EH (cell line): ENCODE results near the gene MEIS1.
"Not testable (repeated sequence)": the region's sequence is repeated elsewhere in the genome, so short reads cannot be mapped to it uniquely, and the experiment has no call there.

Source experiments
- DNase-seq: peaks from one replicate; pipeline ENCODE4 v3.0.0-alpha.2; 2015; ENCODE audit warnings: low read depth

The MEIS1 gene

DNA sequence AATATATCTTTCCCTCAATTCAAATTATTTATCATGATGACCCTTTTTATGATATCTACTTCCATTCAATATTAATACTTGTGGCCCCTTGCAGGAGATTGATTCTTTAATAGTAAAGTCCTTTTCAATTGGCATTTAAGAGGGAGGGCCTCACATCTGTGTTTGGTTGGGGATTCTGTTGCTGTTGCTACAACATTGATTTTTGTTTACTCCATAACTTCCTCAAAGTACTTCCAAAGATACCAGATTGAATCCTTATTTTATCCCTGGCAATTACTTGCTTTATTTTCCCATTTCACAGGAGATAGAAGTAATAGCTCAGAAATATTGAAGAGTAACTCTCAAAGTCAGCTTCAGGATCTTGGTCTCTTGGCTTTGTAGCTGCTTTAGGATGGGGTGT, 32.8 kb downstream of the MEIS1 start:
- DNase-seq, result no peak

DNA sequence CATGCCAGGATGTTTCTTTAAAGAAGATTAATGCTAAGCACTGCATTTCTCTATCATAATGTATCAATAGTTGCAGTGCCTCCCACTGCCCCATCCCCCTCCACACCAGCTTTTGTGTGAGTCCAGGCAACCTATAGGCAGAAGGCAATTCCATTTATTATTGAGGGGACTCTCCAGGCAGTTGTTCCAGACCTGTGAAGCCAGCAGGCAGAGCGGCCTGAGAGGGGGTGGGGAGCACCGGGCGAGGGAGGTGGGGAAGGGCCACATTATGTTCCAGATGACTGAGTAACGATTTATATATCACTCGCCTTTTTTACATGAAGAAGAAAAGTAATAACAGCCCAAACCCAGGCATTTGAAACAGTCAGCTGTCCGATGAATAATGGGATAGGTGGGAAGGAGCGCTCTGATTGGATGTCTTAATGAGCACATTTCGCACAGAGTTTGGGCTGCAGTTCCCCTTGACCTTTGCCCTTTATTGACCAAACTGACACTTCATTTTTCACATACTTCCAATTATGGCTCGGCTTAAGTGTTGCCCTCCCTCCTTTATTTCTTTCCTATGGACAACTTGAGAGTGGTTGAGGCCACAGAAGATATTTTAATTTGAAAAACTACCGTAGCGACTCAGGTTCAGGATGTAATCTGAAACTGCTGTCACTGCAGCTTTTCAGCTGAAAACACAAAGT, 34.4 kb downstream of the MEIS1 start:
- DNase-seq, result no peak

- DNase-seq, result no peak
Observed at GRCh38 chr2:66470199-66470598, 35.3 kb downstream of the MEIS1 start.

- no peak for DNase-seq
Observed at GRCh38 chr2:66472225-66472843, 37.4 kb downstream of the MEIS1 start.

DNA sequence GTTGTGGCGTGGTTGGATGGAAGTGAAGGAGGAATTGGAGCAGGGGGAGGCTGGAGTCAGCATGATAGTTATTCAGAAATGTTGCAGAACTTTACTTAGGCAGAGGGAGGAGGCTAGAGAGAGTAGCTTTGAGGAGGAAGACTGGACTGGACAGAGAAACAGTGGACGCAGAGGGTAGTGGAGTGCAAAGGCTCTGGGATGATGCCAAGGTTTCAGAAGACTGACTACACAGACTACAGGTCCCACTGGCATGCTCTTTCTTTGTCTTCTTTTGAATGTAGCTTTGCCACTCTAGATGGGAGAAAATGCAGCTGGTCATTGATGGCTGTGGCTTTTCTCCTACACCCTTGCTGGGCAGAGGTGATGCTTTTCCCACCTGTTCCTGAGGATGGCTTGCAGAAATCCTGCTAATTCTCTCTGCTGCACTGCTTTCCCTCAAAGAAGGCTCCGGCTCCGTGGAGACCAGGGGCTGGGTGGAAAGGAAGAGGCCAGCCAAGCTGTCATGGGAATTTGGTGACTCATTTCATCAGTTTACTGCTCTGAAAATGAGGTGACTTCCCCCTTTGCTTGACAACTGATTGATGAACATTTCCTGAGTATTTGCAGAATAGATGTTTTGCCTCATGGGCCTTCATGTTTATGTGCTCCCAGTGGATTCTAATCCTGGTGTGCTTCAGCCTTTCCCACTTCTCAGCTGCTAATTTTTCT, 42.4 kb downstream of the MEIS1 start:
- DNase-seq, result peak; percentile 33

DNA sequence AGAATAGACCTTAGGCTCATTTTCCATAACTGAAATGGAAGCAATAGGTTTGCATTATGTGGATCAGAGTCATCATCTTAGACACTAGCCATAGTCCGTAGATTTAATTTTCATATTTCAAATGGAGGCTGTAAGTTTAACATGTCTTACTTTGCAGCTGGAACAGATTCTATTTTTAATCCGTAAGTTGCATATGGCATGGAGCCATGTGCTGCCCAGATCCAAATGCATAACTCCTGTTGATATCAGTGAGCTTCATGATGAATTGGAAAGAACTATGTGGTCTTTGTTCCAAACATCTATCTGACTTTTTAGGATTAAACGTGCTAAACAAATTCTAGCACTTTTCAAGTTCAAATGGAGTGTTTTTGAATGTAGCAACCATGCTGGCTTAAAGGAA, 43.4 kb downstream of the MEIS1 start:
- no peak for DNase-seq

- no peak for DNase-seq
Observed at GRCh38 chr2:66478731-66479316, 43.9 kb downstream of the MEIS1 start.

DNA sequence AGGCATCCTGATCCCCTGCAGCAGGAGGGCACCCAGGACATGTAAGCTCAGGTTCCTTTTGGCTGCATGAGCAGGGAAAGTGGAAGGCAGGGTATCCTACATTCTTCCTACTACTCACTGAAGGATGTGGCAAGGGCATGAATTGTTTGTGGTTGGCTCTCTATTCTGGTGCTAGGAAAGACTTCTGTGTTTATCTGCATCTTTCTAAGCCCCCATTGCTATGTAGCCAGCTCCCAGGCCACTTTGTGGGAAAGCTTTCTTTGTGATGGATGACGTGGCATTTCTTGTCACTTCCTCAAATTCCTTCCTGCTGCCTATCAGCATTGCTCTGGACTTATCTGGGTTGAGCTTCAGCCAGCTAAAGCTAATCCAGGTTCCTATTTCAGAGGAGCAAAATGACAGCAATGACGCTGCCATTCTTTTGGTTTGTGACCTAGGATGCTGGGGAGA, 46.2 kb downstream of the MEIS1 start:
- peak; percentile 85 for DNase-seq

- not testable (repeated sequence) for DNase-seq
Observed at GRCh38 chr2:66485252-66485651, 50.3 kb downstream of the MEIS1 start.

DNA sequence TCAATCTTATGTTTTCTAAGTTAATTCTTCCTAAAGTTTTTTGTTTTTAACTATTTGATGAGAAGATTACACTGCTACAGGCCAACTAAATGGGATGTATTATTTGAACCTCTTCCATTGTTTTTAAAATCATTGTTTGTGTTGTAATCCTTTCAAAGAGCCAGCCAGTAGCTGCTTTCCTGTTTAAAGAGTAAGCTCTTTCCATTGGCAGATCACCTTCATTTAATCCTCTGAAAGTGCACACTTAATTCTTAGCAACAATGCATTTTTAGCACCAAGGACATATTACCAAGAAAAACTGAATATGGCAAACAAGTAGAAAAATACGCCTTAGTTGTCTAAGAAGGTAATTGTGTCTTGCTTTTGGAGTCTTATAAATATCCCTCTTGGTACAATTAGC, 54.0 kb downstream of the MEIS1 start:
- DNase-seq, result no peak

DNA sequence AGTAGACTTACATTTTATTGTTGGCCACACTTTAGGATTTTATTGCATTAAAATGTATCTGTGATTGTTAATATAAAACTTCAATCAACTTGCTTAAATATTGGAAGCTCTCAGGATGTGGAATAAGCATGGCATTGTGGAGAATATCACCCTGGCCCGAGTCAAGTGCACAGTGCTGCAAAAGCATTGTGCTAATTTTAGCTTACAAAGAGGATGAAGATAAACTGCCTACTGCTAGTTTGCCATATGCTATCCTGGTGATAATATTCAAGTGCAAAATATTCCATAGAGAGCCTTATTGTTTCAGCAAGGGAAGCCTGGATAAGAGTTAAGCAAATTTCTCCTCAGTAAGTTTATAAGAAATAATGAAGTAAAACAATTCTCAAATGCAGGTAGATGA, 54.5 kb downstream of the MEIS1 start:
- no peak for DNase-seq

DNA sequence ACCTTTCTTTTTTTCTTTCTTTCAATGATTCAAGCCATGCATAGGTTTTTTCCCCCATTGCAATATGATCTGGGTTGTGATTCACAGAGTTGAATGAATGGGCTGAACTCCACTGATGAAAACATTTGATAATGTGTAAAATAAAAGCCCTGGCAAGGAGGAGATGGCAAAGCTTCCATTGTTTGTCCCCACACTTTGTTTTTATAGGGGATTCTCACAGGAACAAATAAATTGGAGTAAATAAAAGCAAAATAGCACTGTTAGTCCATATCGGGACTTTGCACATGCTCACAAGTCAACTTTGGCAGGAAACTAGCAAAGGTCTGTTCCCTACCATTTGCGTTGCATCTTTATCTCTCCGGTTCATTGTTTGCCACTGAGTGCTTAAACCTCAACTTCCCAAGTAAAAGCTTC, 55.7 kb downstream of the MEIS1 start:
- DNase-seq, result peak; percentile 45

GRCh38 chr2:66494708-66495107, 59.8 kb downstream of the MEIS1 start:
- DNase-seq, result peak; percentile 84

GRCh38 chr2:66495788-66496640, 61.1 kb downstream of the MEIS1 start:
- peak; percentile 89 for DNase-seq

- no peak for DNase-seq
Observed at GRCh38 chr2:66496670-66497420, 61.9 kb downstream of the MEIS1 start.

- no peak for DNase-seq
Observed at GRCh38 chr2:66497431-66498288, 62.7 kb downstream of the MEIS1 start.

GRCh38 chr2:66498289-66498975, 63.5 kb downstream of the MEIS1 start:
- peak; percentile 30 for DNase-seq

DNA sequence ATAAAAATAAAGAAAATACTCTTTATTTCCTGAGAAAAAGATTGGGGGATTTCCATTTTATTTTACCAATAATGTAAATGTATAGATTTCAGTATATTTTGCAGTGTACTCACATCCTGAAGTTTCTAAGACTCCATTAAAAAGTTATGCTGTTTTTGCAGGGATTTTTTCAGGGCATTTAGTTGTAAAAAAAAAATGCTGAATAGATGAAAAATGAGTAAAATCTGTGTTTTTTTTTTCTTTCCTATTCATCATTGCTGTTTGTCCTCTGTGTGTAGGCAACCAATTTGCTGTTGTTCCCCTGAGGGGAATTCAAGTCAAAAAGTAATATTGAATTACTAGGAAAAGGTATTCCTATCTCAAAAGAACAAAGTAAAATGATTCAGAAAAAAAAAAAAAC, 66.3 kb downstream of the MEIS1 start:
- no peak for DNase-seq

DNA sequence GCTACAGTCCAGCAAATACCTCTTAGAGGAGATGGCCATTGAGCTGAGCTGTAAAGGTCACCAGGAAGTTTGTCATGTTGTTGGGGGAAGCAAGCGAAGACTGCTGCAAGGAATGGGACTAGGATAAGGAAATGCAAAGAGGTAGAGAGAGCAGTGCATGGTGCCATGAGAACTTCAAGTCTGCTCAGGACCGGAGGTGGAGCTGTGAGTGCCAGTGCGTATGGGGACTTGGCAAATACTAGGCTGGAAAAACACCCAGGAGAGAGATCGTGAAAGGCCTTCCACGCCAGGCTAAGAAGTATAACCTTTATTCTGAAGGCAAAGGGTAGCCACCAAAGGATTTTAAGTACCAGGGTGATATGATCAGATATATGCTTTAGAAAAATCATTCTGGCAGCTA, 71.3 kb downstream of the MEIS1 start:
- DNase-seq, result no peak
